ENCODE measurements around the gene NGB.

NGB gene

DNA sequence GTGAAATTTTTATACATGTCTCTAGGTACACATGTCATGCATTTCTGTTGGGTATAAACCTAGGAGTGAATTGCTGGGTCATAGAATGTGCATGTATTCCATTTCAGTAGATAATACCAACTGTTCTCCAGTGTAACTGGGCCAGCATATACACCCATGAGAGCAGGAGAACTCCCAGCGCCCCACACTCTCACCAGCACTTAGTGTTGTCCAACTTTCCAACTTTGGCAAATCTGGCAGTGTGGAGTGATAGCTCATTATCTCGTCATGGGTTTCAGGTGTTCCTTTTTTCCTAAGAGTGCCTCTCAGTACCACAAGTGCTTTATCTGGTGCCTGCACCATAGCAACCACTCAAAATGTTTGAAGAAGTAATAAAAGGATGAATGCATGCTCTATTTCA is 40.1 kb downstream of the NGB start:
- no peak for DNase-seq (ENCODE audit: low read depth)

GRCh38 chr14:77228056-77228455 is 43.0 kb downstream of the NGB start:
- no peak for DNase-seq (ENCODE audit: low read depth)

GRCh38 chr14:77225892-77226557 is 45.0 kb downstream of the NGB start:
- no peak for DNase-seq (ENCODE audit: low read depth)

DNA sequence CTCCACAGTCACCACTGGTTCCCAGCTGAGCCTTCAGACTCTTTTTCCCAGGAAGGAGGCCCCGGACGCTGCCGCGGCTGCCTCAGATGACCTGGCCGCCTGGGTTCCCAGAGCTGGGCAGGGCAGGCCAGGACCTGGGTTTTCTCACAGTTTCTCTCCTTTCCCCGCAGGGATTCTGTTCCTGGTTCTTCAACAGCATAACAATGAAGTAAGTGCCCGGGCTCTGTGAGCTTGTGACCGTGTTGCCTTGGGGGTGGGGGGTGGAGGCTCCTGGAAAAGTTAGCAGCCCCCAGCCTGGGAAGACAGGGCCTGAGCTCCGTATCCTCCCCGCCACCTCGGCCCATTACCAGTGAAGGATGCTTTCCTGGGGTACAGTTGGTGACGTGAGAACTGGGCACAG is 45.8 kb downstream of the NGB start:
- DNase-seq (ENCODE audit: low read depth): no peak

GRCh38 chr14:77224212-77224611 is 46.8 kb downstream of the NGB start:
- DNase-seq (ENCODE audit: low read depth): no peak

DNA sequence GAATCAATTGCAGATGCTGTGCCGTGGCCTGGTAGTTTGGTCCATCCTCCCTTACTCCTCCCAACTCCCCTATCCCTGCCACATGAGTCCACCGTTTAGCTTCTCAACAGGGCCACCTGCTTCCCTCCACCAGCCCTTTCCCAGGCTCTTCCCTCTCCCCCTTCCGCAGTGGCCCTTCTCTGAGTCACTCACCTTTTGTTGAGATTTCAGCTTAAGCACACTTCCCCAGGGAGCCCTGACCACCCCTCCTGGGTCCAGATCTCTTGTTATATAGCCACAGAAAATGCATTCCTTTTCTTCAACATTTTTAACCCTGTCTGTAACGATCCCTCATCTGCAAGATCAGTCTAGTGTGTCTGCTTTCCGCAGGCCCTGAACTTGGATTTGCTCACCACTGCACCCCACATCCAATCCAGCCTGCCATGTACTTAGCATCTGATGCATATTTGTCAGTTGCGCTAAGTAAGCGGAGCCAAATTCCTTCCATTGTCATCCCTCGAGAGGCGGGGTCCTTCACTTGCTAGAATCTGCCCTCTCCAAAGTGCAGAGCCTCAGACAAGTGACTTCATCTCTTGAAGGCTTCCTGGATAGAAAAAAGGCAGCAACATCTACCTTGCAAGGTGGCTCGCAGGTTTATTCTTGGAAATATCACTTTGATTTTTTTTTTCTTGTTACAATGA is 48.3 kb downstream of the NGB start:
- no peak for DNase-seq (ENCODE audit: low read depth)

DNA sequence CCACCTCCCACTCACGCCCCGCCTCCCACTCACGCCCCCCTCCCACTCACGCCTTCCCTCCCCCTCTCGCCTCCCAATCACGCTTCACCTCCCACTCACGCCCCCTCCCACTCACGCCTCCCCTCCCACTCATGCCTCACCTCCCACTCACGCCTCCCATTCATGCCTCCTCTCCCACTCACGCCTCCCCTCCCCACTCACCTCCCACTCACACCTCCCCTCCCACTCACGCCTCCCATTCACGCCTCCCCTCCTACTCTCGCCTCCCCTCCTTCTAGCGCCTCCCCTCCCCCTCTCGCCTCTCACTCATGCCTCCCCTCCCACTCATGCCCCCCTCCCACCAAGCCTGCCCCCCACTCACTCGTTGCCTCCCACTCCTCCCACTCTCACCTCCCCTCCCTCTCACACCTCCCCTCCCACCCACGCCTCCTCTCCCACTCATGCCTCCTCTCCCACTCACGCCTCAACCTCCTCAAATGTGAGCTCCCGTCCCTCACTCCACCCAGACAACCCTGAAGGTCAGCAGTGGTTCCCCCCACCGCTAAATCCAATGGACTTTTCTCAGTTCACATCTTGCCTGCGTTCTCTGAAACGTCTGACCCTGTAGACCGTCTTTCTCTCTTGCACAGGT is 49.6 kb downstream of the NGB start:
- no peak for DNase-seq (ENCODE audit: low read depth)

GRCh38 chr14:77220246-77221017 is 50.6 kb downstream of the NGB start:
- DNase-seq (ENCODE audit: low read depth): no peak

DNA sequence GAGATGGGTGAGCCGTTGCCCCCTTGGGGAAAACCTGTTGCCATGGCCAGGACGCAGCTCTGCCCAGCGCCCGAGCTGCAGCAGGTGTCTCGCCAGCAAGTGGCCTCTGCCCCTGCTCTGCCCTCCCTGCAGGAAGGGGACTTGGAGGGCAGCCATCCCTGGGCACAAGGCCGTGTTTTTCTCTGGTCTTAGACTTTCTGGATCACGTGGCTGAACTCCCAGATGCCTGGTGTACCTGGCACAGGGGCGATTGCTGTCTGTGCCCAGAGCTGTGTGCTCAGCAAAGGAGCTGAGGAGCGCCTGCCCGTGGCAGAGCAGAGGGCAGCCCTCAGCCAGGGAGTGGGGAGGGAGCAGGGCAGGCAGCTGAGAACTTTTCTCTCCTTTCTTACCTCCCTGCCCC is 51.4 kb downstream of the NGB start:
- no peak for DNase-seq (ENCODE audit: low read depth)

GRCh38 chr14:77217551-77217950 is 53.5 kb downstream of the NGB start:
- no peak for DNase-seq (ENCODE audit: low read depth)

Measured in stimulated activated CD8-positive, alpha-beta memory T cell treated with anti-CD3 and anti-CD28 coated beads, Interleukin-4, amount 100 ng/mL, for 24 hours (primary cell).